Measurements from ENCODE around the gene HELZ2.

DNA sequence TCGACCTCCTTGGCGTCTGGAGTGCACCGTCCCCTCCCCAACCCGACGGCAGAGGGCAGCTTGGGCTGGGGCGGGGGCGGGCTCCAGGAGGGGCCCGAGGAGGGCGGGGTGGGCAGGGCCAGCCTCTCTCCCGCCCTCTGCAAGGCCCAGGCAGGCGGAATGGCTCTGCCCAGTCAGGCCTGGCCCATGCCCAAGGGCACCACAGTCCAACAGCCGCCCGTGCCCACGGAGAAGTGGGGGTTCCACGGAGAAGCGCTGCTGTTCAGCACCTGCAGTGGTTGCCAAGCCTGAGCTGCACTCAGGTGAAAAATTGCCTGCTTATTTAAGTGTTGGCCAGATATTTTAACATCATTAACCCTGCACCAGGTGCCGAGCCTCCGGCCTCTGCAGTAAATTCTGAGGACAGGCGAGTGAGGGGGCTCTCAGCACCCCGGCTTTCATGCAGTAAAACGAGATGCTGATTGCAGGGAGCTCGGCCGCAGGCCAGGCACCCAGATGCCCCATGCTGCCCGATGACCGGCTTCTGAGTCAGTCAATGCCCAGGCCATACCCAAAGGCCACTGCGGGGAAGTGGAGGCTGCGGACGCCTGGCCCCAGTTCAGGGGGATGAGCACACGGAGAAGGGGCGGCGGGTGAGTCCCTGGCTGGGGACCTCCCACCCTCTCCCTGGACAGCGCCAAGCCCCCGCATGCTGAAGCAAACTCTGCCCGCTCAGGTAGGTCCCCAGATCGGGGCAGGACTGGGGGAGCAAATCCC lies 26.1 kb downstream of the HELZ2 start, which contains the start of gene SRMS:
- no peak for TF ChIP-seq POLR2A (IDR thresholded peaks at IDR 0.05)
- TF ChIP-seq CTCF (IDR thresholded peaks at IDR 0.05): no peak
